GM12874 (cell line): ENCODE results near the gene MOGAT1.
A peak's percentile ranks its signal among the peaks of the same experiment; 100 is the strongest.

ENCODE experiments used
- CTCF ChIP-seq: IDR thresholded peaks from 2 replicates; pipeline ENCODE4 v1.5.1; 2011; ENCODE audit warnings: low read depth, mild to moderate bottlenecking, control low read depth, low read length, moderate library complexity; ENCODE audit not compliant: insufficient read depth

MOGAT1 gene

DNA sequence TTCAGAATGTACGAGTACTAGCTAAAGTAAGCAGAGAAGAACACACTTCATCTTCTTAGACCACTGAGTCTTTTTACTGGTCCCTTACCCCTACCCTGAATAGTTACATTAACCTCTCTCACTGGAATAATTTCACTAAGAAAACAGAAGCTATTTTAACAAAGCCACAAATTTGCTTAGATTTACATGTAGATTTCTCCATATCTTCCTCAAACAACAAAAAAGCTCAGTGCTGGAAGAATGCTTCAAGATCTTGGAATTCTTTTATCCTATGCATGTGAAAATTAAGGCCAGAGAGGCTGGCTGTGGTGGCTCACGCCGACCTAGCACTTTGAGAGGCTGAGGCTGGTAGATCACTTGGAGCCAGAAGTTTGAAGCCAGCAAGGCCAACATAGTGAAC, 35.2 kb downstream of the MOGAT1 start:
- TF ChIP-seq CTCF: no peak

- no peak for TF ChIP-seq CTCF
Observed at GRCh38 chr2:222707102-222707688, 35.7 kb downstream of the MOGAT1 start.

DNA sequence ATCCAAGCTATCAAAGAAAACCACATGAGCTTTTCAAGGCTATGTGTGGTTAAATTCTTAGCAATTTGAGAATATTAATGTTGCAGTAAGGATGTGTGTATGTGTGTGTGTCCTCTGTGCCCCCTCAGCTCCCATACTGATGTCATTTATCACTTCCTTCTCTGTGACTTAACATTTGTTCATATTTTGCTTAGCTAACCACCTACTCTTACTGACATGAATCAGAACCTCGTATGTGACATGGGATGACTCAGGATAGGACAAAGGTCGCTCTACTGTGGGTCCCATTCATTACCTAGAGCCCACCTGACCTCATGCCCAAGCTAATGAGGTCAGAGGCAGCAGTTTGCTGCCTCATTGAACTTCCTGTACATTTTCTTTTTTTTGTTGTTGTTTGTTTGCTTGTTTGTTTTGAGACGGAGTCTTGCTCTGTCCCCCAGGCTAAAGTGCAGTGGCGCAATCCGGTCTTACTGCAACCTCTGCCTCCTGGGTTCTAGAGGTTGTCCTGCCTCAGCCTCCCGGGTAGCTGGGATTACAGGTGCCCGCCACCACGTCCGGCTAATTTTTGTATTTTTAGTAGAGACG, 36.3 kb downstream of the MOGAT1 start:
- TF ChIP-seq CTCF: no peak

DNA sequence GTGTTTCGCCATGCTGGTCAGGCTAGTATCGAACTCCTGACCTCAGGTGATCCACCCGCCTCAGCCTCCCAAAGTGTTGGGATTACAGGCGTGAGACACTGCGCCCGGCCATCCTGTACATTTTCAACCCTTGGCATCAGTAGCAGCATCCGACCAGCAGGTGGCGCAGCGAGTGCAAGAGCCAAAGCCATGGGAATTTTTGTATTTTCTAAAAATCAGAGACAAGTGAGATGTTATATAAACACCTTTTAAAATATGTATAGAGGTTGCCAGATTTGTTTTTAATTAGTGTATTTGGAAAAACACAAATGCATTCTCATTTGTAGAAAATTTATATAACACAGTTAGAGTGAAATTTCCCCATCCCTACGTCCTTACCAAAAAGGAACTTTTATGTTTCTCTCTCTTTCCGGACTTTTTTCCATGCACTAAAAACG, 36.8 kb downstream of the MOGAT1 start:
- peak; percentile 75 for TF ChIP-seq CTCF

DNA sequence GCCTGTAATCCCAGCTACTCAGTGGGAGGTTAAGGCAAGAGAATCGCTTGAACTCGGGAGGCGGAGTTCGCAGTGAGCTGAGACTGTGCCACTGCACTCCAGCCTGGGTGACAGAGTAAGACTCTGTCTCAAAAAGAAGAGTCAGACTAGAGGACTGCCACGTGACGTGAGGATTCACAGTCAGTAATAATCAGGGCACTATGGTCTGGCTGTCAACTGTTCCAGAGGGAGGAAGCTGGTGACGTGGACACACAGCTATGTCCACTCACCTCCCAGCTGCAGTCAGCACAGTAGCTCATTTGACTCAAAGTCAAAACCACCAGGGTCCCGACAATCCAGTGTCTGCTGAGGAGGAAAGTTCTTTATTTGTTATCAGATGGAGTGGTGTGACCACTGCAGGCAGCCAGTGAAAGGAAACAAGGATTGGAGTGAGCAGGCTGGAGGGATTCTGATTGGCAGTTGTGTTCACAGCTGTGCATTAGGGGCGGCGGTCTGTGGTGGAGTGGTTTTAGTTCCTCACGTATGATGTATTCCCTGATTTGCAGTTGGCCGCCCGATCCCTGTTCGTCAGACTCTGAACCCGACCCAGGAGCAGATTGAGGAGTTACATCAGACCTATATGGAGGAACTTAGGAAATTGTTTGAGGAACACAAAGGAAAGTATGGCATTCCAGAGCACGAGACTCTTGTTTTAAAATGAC, 37.9 kb downstream of the MOGAT1 start:
- no peak for TF ChIP-seq CTCF

GRCh38 chr2:222710736-222711135, 39.3 kb downstream of the MOGAT1 start:
- no peak for TF ChIP-seq CTCF

GRCh38 chr2:222711315-222711940, 40.0 kb downstream of the MOGAT1 start:
- TF ChIP-seq CTCF: no peak
